Measurements from ENCODE around the gene SPAG16.

The SPAG16 gene

DNA sequence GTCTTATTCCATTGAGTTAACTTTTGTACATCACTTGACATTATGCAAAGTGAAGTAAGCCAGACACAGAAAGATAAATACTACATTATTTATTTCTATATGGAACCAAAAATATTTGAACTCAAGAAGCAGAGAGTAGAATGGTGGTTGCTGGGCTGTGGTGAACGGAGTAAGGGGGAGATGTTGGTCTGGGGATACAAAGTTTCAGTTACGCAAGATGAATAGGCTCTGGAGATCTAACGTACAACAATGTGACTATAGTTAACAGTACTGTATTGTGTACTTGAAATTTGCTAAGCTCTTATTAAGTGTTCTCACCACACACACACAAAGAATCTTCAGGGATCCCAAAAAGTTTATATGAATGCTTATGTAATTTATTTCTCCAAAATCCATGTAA, 1001.7 kb downstream of the SPAG16 start:
- no peak for DNase-seq (ENCODE audit: low read depth)

GRCh38 chr2:214293593-214293992, 1009.3 kb downstream of the SPAG16 start:
- no peak for DNase-seq (ENCODE audit: low read depth)

- no peak for DNase-seq (ENCODE audit: low read depth)
These were observed 1010.2 kb downstream of the SPAG16 start for GRCh38 chr2:214294426-214294825.

GRCh38 chr2:214297423-214297822, 1013.2 kb downstream of the SPAG16 start:
- no peak for DNase-seq (ENCODE audit: low read depth)

DNA sequence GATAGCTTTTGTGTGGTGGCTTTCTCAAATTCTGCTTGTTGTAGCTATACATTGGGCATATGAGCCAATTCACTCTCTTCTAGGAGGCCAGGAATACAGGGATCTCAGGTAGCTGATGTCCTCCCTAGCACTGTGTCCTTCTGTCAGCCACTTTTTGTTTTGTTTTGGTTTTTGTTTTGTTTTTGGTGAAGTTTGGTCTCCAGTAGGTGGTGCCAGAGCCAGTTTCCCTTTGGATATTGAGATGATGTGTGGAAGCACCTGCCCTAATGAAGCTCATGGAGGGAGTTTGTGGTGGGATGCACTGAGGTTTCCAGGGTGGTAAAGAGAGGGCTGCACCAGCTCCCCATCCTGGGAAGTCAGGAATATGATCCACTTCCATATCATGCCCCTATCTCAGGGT, 1026.1 kb downstream of the SPAG16 start:
- DNase-seq (ENCODE audit: low read depth) = no peak

GRCh38 chr2:214311031-214311533, 1026.8 kb downstream of the SPAG16 start:
- DNase-seq (ENCODE audit: low read depth) = no peak

DNA sequence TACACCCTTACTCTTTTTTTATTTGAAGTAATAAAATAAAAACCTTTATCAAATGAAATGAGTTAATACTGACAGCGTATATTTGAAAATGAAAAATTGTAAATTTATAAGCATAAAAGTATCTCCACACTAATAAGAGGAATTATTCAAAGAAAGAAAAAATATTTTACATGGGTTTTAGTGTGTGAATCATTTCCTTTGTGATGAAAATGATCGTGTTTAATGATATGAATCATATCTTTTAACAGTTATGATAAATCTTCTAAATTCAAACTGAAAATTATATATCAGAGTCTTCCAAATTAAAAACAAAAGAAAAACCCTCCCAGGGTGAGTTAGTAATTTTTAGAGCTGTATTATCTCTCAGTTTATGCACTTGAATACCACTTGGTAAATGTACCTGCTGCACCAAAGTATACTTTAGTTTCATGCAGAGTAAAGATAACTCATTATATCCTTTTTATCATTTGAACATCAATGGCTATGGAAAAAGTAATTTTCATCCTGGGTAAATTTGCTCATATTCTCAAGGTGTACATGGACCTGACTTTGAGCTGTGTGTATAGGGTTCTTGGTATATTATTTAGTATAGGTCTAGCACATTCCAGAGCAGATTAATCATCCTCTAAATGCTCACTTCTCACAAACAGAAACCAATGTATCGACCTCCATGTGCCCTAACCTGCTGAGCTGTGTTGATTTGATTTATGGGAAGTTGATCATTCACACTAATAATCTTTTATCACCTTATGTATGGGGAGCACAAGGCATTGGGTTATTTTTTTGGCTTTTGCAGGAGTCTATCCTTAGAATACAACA, 1027.9 kb downstream of the SPAG16 start:
- DNase-seq (ENCODE audit: low read depth) = no peak

DNA sequence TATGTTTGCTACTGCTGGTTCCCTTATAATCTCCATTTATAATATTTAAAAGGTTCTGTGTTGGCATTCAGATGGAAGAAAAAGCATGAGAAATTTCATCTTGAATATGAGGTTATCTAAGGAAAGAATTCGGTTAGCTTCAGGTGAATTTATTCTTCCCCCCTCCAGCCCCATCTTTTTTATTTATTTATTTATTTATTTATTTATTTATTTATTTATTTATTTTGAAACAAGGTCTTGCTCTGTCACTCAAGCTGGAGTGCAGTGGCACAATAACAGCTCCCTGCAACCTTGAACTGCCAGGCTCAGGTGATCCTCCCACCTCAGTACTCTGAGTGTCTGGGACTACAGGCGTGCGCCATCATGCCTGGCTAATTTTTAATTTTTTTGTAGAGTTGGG, 1031.1 kb downstream of the SPAG16 start:
- no peak for DNase-seq (ENCODE audit: low read depth)

DNA sequence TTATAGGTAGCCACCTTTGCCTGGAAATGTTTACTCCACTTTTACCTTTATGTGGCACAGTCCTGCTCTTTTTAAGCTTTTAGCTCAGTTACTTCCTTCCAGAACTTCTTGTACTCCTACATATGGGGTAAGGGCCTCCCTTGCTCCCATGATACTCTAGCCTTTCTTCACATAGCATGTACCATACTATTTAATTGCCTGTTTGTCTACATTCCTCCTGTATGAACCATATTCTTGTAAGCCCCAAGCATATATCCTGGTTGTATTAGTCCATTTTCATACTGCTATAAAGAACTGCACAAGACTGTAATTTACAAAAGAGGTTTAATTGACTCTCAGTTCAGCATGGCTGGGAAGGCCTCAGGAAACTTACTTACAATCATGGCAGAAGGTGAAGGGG, 1035.9 kb downstream of the SPAG16 start:
- no peak for DNase-seq (ENCODE audit: low read depth)

- no peak for DNase-seq (ENCODE audit: low read depth)
These were observed 1038.4 kb downstream of the SPAG16 start for GRCh38 chr2:214322662-214323061.

- DNase-seq (ENCODE audit: low read depth) = no peak
These were observed 1041.1 kb downstream of the SPAG16 start for GRCh38 chr2:214325404-214325803.

GRCh38 chr2:214328941-214329340, 1044.7 kb downstream of the SPAG16 start:
- no peak for DNase-seq (ENCODE audit: low read depth)

DNA sequence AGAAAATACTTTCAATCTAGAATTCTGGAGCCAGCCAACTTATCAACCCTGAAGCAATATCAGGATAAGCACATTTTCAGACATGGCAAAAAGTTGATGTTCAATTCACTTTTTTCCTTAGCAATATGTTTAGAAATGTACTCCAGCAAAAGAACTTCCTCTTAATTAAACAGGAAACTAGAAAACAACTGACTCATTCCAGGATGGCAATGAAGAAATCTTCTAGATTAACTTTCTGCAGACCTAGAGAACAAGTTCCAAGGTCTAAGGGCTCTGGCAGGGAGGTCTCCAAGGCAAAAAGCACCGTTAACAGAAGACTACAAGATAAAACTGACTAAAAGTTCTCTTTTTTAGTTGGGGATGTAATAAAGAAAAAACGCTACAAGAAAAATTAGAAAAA, 1057.4 kb downstream of the SPAG16 start:
- no peak for DNase-seq (ENCODE audit: low read depth)

- no peak for DNase-seq (ENCODE audit: low read depth)
These were observed 1074.2 kb downstream of the SPAG16 start for GRCh38 chr2:214358506-214358905.

DNA sequence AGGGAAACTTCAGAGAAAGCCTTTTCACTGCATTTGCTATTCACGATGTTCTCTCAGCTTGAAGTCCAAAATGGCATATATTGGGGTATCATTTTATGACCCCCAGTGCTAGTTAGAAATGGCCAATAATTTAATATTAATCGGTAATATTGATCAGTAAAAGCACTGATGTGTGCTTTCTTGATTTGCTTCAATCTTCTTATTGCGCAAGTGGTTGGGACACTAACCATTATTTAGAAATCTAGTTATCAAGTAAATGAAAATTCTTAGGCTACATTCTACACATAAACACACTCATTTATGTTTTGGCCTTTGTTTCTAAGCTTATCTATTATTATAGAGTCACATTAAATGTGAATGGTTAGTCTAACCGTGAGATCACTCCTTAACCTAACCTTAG, 1076.9 kb downstream of the SPAG16 start:
- no peak for DNase-seq (ENCODE audit: low read depth)

DNA sequence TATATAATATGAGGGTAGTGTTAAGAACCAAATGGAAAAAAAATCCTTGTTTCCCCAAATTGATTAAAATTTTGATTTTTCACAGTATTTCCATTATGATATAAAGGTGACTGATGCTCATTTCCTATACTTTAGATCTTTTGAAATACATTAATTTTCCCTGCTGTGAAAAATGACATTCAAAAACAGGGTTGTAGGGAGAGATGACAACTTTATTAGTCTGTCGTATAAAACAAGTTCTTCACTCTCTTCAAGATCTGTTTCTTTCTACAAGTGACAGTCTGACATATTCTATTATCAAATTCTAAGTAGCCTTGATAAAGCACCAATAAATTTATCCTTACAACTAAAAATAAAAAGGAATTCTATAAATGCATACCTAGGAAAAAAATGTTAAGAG, 1081.3 kb downstream of the SPAG16 start:
- no peak for DNase-seq (ENCODE audit: low read depth)

DNA sequence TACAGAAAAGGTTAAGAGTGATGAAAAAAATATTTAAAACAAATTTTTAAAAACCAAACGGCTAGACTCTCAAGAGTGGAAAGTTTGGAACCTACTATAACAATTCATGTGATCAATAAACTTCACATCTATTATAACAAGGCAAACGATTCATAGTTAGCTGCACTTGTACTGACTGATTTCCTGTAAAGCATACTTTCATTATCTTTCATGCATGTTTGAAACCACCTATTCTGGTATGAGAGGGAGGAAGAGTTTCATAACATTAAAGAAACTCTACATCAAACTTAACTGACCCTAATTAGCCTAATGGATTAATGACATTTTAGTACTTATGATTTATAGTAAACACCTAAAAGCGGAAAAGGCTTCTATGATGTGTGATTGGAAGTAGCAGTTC, 1082.9 kb downstream of the SPAG16 start:
- DNase-seq (ENCODE audit: low read depth) = no peak

DNA sequence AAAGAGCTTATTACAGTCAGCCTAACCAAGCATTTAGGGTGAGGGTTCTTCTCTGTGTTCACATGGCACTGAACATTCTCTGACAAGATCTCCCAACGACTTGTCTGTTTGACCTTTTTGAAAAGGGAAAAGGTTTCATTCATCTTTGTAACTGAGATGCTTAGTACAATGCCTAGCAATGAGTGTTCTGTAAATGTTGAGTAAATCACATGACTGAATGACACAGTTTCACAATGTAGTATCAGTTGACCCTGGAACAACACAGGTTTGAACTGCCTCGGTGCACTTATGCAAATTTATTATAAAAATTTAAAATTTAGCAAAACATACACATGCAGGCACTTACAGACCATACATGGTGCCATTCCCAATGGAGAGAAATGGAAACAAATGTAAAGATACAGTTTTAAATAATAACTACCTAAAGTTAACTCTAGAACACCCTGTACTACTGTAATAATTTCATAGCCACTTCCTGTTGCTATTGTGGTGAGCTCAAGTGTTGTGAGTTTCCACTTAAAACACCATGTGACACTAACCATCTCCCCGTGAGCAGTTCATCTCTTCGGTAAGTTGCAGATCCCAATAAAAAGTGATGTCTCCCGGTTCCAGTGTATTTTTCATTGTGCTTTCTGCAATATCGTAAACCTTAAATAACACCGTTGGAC, 1092.5 kb downstream of the SPAG16 start:
- no peak for DNase-seq (ENCODE audit: low read depth)

DNA sequence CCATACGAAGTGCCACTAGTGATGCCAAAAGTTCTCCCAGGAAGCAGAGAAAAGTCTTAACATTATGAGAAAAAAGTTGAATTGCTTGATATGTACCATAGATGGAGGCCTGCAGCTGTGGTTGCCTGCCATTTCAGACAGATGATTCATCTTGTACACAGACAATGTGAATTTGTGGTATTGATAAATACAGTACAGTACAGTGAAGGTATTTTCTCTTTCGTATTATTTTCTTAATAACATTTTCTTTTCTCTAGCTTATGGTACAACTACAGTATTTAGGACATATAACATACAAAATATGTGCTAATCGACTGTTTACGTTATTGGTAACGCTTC, 1093.0 kb downstream of the SPAG16 start:
- no peak for DNase-seq (ENCODE audit: low read depth)

- no peak for DNase-seq (ENCODE audit: low read depth)
These were observed 1094.3 kb downstream of the SPAG16 start for GRCh38 chr2:214378455-214379103.

DNA sequence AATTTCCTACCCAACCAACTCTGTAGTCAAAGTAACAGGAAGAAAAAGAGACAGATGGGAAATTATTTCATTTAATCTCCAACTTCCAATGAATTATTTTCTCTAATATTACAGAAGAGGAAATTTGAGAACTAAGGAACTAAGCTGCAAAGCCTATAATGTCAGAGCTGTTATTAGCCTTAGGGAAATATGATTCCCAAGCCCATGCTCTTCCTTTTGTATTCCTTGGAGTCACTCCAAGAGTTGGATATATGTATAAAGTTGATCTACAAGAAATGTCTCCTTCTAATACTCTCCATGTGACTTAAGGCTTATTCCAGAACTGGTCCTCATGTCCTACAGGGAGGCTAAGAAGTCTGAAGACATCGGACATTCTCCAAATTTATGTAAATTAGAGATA, 1095.0 kb downstream of the SPAG16 start:
- DNase-seq (ENCODE audit: low read depth) = no peak

DNA sequence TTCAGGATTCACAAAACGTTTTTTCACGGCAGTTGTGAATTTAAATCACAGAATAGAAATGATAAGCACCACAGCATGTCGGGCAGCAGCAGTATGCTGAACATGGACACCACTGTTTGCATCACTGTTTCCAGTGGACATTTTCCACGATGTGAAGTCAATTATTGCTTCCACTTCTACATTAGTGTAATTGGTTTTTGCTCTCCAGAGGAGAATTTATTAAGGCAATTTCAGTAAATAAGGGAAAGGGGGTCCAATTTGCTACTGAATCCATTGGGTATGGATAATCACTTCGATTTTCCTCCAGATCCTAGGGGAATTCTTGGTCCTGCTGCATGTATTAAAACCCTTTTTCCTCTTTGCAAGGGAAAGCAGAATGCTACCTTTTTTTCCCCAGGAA, 1096.4 kb downstream of the SPAG16 start:
- DNase-seq (ENCODE audit: low read depth) = no peak

GRCh38 chr2:214382229-214382628, 1098.0 kb downstream of the SPAG16 start:
- no peak for DNase-seq (ENCODE audit: low read depth)

All from activated T-helper 1 cell treated with Interleukin-2 at 50 U/mL for 16 hours (primary cell).